Measurements from ENCODE around the gene PLD1.

- TF ChIP-seq POLR2AphosphoS5 (IDR thresholded peaks at IDR 0.05; ENCODE audit: low read depth, low read length): no peak
- no peak for TF ChIP-seq TAF1 (IDR thresholded peaks at IDR 0.05; ENCODE audit: borderline replicate concordance, insufficient read depth, low read length)
- no peak for TF ChIP-seq REST (IDR thresholded peaks at IDR 0.05; ENCODE audit: insufficient read depth in 1 of 2, low read depth in 2 of 2, low read length in 2 of 2)
- TF ChIP-seq SIN3A (IDR thresholded peaks at IDR 0.05; ENCODE audit: borderline replicate concordance, insufficient read depth, low read length): no peak
- TF ChIP-seq FOXP2 (optimal IDR thresholded peaks at IDR 0.05; ENCODE audit: borderline replicate concordance, extremely low read depth, extremely low read length, insufficient read depth): no peak
These were observed 210.3 kb downstream of the PLD1 start for GRCh38 chr3:171600030-171600429.
